Head of caudate nucleus (tissue), 42 donors: ENCODE results near the gene COCH.
"Not testable (repeated sequence)": the region's sequence is repeated elsewhere in the genome, so short reads cannot be mapped to it uniquely, and the experiment has no call there.

Experiments used
- DNase-seq, 42 donors: peaks; one replicate each; pipeline versions ENCODE4 v3.0.0 to v3.0.0-alpha.2; 2020 to 2021; ENCODE audit warnings: mixed read lengths in 7 of 42
- intact Hi-C: fragments of 100-400 bp; cut with DNase I; formaldehyde crosslinking; loops from one replicate; pipeline ENCODE4 v1.15.0; 2022

COCH gene

GRCh38 chr14:30873308-30874119, 845 bp upstream of the COCH start:
- intact Hi-C loops: no loop called here

DNA sequence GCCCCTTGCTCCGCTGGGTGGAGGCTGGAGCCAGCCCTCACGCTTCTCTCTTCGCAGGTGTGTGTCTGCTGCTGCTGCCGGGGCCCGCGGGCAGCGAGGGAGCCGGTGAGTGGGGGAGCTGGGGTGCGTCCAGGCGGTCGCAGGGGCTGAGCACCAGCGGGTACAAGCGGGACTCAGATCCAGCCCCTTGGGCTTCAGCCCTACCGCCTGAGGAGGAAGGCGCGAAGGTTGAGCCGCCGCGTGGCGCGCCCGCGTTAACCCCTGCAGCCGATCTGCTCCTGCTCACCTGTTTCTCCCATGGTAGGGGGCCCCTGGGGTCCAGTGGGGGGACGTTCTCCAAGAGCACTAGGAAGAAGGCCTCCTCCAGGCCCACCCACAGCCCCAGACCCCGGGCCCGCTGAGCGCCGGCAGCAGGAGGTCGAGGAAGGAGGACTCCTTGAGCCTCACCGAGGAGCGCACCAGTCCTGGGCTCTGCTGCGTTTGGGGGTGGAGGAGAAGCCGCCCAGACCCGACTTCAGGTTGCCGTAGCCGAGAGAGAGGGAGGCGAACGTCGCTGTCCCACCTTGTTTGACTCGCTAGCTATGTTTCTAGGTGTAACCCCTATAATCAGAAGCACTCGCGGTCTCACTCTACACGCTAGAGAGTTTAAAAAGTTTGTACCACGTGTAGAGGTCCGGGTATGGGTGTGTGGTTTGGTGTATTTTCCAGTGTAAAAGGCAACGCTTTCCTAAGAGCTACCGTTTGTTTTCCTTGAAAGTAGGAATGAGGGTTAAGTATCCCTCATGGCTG, 834 bp downstream of the COCH start:
- DNase-seq: peak in 5 of 42 donors; percentile 6 to 29 (median 14)
- intact Hi-C loops: no loop called here

More at GRCh38 chr14:30873308-30874119, 845 bp upstream of the COCH start:
- DNase-seq: peak in 3 of 42 donors; percentile 11 to 24 (median 22)

GRCh38 chr14:30875788-30876053, 1.4 kb downstream of the COCH start:
- peak in 9 of 42 donors; percentile 14 to 40 (median 28) for DNase-seq
- intact Hi-C loops: no loop called here

- DNase-seq: peak in 6 of 42 donors; percentile 17 to 51 (median 28)
- intact Hi-C loops: no loop called here
These were observed 2.3 kb downstream of the COCH start for GRCh38 chr14:30876692-30877091.

GRCh38 chr14:30882431-30882830, 8.1 kb downstream of the COCH start:
- no peak for DNase-seq
- intact Hi-C loops: no loop called here

DNA sequence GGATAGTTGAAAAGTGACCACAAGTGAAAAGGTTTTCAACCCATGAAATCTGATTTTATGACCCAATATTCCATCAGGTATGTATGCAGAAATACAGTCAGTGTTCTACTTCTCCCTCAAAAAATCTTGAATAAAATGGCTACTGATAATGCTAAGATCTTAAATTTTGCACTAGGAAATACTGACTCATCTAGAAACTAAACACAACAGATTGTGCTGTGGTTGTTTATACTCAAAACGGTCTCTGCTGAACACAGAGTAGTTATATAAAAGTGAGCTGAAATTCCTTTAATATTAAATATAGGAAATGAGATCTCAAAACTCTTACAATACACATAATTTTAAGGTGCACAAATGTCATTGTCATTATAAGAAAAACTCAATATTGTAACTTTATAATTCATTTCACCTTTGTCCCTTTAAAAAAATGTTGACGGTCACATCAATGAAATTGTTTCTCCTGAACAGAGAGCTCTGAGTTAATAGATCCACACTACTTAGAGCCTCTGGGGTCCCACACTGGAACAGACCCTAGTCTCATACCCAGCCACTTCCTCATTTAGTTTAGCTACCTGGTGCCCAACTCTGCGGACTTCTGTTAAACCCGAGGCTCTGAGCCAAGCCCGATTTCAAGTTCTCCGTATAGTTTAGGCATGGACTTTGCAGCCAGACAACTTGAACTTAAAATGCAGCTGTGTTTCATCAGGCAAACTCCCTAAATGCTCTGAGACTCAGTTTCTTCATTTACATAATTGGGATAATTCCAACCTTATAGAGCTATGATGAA, 9.3 kb downstream of the COCH start:
- DNase-seq: no peak
- intact Hi-C loops: no loop called here

GRCh38 chr14:30884901-30885300, 10.5 kb downstream of the COCH start:
- DNase-seq: no peak
- intact Hi-C loops: no loop called here

GRCh38 chr14:30885840-30886740, 11.7 kb downstream of the COCH start:
- intact Hi-C loops: no loop called here
- no peak for DNase-seq

- no peak for DNase-seq
These were observed 14.3 kb downstream of the COCH start for GRCh38 chr14:30888480-30889243.

DNA sequence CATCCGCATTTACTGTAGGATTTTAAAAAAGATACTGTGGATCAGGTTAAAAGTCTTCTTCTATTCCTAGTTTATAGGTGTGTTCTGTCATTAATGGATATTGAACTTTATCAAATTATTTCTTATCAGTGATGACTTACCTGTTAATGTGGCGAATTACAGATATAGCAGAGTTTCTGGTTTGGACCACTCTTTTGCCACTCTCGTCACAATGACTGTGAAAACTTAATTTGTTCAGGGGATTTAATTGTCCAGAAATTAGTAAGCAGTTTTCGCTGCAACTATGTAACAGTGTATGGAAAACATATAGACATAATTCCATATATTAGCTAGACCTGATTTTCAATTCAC, 14.9 kb downstream of the COCH start:
- DNase-seq: no peak
- intact Hi-C loops: no loop called here

More at GRCh38 chr14:30888480-30889243, 14.3 kb downstream of the COCH start:
- intact Hi-C loops: no loop called here

DNA sequence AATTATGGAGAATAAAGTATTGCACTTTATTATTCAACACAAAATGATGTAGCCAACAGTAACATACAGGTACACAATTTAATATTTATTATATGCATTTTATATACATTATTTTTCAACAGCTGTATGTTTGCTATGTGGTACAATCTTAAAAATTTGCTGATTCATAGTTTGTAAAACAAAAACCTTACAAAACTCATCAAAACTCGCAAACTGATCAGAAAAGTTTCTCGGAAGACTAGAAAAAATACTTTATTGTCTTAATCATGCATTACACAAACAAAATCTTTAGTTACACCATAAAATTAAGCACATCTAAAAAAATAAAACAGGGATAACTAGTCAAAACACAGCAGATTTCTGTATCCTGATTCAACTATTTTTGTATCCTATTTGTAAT, 19.5 kb downstream of the COCH start:
- intact Hi-C loops: no loop called here
- no peak for DNase-seq

- no peak for DNase-seq
- intact Hi-C loops: no loop called here
These were observed 20.7 kb downstream of the COCH start for GRCh38 chr14:30894923-30895515.

DNA sequence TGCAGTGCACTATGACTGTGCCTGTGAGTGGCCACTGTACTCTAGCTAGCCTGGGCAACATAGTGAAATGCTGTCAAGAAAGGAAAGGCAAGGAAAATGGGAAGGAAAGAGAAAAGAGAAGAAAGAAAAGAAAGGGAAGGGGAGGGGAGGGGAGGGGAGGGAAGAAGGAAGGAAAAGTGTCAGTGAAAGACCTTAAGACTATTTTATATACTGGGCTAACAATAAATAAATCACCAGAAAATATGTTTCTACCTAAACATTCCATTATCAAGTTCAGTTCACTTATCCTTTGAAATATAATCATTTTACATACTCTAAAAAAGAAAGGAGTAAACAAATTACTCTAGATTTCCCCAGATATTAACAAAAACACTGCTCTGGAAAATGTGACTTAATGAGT, 22.1 kb downstream of the COCH start:
- intact Hi-C loops: no loop called here
- no peak for DNase-seq

GRCh38 chr14:30897121-30897520, 22.8 kb downstream of the COCH start:
- DNase-seq, intact Hi-C loops: not testable (repeated sequence)

GRCh38 chr14:30903285-30904124, 29.1 kb downstream of the COCH start:
- intact Hi-C loops: no loop called here
- no peak for DNase-seq

DNA sequence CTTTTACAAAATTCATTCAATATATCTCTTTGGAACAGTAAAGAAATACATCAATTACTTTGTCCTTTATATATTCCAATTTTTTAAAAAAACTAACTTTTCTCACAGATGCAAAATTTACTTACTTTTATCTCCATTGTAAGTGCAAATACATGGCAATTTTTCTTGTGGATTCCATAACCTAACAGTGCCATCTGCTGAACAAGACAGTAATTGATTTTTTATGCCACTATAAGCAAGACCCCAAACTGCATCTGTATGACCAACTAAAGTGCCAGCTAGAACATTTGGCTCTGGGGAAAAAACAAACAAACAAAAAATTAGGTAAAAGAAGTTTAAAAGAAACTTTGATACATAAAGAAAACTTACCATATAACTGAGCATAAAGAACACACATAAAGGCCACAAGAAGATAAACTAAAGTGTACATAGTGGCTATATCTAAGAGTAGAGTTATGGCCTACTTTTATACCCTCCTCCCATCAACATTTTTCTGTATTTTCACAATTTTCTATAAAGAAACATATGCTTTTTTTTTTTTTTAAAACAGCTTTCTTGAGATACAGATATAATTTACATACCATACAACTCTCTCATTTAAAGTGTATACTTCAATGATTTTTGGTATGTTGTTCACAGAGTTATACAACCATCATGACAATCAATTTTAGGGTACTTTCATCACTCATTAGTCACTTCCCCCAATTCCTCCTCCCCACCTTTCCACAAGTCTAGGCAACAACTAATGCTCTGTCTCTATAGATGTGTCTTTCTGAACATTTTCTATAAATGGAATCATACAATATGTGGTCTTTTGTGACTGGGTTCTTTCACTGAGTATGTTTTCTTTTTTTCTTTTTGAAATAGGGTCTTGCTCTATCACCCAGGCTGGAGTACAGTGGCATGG, 32.6 kb downstream of the COCH start:
- no peak for DNase-seq
- intact Hi-C loops: no loop called here
